Stimulated activated CD8-positive, alpha-beta memory T cell treated with anti-CD3 and anti-CD28 coated beads, Interleukin-4, amount 100 ng/mL, for 24 hours (primary cell): ENCODE results near the gene PSAP.

Experiments used
- DNase-seq: peaks from one replicate; pipeline ENCODE4 v3.0.0-alpha.2; 2020; ENCODE audit warnings: low read depth

PSAP gene

DNA sequence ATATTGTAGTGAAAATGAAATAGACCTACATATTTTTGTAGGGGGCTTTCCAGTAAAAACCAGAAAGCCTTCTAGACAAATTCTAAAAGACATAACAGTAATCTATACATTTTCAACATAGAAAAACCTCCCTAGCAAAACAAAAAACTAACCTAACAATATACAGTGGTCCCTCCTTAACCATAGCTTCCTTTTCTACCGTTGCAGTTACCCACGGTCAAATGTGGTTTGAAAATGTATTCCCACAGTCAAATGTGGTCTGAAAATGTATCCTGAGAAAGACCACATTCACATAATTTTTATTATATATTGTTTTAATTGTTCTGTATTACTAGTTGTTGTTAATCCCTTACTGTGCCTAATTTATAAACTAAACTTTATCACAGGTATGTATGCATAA is 6.4 kb downstream of the PSAP start:
- no peak for DNase-seq

DNA sequence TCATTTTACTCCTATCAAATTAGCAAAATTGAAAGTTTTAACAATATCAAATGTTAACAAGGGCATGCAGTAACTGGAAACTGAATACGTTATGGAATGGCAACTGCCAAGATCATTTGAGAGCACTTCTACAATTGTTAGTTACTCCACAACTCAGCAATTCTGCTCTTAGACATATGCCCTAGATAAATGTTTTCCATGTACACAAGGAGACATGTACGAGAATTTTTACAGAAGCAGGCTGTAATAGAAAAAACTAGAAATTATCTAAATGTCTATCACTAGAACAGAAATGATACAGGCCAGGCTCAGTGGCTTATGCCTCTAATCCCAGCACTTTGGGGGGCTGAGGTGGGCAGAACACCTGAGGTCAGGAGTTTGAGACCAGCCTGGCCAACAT is 7.0 kb downstream of the PSAP start:
- no peak for DNase-seq

DNA sequence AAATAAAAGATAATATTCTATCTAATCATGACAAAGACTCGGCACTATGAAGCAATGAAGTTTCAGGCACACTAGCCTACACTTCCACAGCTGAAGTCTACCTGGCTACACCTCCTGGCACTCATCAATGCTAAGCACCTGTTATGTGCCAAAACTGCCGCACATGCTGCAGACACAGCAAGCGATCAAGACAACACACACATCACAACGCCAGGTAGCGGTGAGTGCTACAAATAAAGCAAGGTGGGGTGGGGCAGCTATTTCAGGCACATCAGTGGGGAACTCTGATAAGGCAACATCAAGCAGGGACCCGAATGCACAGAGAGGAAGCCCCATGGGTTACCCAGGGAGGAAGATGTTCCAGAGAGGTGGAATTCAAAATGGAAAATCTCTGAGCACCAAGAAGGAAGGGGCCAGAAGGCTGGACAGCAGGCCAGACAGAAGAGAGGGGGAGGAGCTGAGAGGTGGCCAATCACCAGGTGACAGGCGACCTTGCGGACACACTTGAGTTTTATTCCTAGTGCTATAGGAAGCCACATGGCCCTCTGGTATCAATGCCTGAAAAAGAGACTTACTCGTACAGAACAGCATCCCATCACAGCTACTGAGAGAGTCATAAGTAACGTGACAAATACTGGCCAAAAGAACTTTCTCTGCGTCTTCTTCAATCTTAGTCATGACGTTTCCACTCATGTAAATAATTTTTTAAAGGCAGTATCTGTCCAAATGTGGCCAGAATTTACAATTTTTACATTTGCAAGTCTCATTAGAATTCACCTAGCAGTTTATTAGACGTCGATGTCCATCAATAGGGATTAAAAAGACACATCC is 8.0 kb downstream of the PSAP start:
- no peak for DNase-seq

DNA sequence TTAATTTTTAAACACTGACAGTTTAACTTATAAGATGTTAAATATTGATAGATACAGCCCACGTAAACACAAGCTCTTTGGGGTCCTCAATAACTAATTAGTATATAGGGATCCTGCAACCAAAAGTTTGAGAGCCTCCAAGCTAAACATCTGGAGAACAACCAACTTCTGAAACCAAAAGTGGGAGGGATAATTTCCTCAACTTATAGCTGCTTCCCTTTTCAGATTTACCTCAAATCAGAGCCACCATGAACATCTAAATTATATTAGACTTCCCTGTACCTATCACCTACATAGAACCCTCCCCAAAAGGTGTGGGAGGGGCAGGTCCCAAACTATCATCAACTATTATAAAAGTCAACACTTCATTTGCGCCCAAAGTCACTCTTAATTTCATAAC is 8.6 kb downstream of the PSAP start:
- DNase-seq = no peak

DNA sequence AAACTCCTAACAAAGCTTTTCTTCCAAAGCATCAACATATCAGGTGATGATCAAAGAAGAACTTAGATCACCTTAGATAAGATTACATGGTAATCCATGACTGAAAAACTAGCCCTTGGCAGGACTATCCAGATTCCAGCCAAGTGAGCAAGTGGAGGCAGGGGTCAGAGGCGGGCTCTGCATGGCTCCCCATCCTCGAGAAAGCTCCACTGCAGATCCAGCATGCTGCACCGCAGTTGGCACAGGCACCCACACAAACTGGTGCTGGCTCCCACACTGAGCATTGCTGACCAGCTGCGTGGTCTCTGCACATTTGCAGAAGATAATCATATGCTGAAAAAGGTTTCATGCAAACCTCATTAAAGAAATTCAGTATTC is 10.1 kb downstream of the PSAP start:
- DNase-seq = no peak

DNA sequence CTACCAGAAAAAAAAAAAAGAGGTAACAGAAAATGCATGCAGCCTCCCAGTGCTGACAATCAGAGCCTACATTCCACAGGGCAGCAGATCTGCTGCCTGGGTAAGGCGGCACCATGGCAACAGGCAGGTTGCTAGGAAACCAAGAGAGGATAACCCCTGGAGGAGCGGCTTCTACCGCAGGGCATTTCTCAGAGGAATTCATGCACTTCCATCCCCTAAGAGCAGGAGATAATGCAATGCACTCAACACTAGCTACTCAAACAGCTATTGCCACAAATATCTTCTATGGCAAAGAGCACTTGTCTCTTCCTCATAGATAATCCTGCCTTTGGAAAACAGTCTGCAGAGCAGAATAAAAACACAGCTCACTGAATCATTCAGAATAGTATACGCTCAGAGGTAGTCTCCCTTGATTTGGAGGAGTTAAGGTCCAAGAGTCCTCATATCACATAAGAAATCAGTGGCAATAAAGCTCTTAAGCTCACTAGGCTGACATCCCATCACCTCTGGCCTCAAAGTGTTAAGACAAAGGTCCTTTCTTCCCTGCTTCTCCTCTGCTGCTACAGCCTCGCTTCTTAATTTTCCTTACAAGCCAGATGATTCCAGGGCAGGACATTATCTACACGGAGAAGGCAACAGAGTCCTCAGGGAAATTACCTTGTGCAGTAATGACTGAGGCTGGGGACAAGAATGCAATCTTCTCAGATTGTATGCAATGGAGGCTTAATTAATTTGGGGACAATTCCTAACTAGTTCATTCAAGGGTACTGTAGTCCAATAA is 10.7 kb downstream of the PSAP start:
- no peak for DNase-seq

DNA sequence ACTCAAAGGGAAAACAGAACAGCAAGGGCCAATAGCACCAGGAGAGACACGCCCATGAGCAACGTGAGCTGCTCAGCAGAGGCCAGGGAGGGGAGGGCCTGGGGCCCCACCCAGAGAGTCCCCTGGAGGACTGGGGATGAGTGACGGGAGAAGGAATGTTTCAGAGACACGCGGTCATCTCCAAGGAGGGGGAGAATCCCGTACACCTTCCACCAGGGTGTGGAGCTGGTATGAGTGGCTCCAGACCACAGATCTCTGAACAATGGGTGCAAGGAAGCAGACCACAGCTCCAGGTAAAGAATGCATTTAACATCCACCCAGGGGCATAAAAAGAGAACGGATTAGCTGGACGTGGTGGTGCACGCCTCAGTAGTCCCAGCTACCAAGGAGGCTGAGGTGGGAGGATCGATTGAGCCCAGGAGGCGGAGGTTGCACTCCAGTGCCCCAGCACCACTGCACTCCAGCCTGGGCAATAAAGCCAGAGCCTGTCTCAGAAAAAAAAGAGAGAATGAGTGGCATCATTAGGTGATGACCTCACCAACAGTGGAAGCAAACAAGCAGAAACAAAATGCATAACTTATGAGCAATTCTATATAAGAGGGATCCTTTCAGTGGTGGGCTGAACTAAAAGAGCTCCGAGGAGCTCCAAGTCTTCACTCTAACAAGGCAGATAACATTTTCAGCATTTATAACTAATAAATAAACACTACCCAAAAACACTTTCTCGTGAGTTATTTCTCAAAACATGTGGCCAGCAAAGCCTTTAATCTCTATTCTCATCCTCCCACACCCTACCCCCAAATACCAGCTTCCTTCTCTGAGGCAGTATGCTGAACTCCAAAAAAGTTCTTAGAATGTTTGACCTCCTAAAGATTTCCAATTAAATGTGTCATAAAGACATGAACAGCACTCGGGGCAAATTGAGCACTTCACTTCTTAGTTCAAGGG is 12.5 kb downstream of the PSAP start:
- DNase-seq = no peak

DNA sequence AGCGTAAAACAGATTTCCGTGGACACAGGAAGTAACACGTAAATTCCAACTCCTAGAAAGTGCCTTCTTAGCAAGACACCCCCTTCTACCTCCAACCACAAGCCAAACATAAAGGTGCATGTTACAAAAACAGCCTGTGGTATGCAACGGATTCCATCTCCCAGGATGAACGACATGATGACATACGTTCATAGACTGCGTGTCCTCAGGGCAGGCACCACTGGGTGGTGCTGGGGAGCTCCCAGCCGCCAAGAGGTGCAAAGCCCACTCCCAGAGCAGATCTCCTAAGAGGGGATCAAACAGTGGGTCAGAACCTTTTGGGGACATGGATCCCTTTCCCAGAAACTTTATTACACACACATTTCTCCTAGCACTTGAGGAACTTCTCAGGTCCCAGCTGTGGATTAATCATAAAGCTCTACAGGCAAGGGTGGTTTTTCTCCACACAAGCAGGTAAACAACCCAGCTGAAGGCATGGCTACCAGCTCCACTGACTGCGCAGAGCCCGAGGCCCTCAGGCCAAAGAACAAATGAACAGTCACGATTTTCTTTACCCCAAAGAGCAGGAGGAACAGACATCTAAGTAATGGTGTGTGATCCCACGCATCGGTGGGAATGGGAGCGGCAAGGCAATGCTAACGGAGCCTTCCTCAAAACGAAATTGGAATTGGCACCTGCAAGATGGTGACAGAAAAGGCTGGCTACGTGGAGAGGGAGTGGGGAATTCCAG is 13.8 kb downstream of the PSAP start:
- no peak for DNase-seq

DNA sequence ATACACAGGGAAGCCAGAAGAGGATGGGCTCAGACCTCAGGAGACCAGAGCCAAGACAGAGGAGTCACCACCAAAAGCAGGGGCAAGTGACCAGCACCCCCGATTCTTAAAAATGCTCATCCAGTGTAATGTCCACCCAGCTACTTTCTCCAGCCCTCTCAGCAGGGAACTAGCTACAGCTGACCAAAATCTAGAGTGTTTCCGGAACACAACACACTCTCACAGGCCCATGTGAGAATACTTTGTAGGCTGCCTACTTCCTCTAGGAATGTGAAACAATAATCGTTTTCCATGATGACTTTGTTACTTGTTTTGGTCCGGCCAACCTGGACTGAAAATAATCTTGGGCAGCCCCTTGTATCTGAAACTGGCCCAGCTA is 14.5 kb downstream of the PSAP start:
- no peak for DNase-seq

DNA sequence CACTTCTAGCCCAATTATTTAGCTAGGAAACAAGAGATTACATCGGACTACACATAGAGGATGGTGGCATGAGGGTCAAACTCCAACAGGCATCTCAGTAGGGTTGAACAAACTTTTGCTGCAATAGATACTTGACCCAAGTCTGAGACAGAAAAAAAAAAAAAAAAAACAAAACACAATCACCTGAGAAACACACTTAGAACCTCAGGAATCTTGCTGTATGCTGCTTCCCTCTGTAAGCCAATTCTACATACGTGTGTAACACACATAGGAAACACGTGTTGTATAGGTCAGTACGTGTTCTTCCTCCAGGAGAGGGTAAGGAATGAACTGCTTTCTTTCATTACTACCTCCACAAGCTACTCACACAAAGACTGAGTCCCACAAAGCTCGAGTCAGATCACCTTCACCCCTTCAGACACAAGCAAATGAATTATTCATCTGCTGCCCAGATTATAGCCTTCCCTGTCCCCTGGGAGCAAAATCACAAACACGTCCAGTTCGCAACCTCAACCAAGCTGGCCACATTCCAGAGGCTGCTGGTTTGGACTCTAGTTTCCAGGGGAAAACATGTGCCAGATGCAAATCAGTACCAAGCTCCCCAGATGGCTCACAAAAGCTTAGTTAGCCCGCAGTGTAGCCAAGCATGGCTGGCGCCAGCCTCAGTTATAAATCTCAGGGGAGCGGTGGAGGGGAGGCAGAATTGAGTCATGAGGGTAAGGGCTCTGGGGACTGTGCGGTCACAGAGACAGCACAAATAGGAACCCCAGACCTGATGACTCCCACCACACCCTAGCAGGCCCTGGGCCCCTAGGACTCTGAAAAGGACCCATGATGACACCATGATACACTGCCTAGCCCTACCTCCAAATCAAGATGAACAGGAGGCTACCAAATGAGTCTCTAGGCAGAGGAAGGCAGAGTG is 15.1 kb downstream of the PSAP start:
- DNase-seq = no peak

DNA sequence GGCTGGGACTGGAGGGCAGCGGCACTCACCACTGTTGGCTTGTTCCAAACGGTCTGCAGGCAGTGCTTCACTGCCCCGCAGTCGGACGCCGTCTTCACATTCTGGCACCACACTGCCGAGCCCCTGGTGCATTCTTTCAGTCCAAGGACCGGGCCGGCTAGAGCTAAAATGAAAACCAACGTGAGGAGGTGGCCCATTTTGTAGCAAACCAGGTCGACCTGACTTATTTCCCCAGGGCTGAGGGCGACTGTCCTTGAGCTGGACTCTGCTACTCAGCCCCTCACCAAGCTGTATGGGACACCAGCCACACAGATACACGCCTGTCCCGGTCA is 16.7 kb downstream of the PSAP start:
- DNase-seq = no peak

DNA sequence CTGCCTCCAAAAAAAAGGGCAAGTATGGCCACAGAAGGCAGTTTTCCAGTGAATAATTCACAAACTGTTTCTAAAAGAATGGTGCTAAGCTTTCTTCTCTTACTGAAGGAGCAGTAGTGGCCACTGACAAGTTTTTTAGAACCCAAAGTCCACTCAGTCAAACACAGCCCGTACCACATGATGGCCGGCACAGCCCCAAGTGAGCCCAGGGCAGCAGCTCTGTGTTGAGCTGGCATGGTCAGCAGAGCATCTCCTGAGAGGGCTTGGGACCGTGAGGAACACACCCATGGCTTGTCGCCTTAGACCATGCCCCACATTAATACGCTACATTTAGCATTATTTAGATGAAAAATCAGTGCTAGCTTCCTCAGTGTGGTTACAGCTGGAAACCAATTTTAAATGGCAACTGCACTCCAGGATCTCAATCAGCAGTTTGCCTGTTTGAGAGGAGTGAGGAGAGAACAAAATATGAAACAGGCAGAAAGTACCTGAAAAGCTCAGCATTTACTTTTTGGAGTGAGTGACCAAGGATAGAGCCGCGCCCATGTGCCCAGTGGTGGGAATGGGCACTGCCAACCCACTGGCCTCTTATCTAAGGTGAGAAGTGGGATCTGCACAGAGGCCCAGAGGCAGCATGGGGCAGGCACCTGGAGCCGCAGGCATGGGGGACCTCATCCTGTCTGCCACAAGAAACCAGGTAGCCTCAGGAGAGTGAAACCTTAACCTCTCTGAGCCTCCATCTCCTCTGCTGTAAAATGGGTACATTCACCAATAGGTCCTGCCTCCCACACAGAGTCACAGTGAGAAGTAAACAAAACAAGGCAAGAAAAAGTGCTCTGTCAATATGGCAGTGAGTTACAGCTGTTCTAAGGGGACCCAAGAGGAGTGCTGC is 17.4 kb downstream of the PSAP start:
- no peak for DNase-seq

DNA sequence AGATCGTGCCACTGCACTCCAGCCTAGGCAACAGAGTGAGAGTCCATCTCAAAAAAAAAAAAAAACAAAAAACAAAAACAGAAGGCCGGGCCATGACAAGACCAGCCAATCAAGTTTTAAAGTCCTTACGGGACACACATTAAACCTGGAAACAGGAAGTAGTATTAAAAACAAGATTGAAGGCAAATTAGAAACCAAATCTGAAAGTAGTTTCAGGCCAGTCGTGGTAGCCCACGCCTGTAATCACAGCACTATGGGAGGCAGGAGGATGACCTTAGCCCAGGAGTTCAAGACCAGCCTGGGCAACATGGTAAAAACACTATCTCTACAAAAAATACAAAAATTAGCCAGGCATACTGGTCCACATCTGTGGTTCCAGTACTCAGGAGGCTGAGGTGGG is 18.1 kb downstream of the PSAP start:
- no peak for DNase-seq

DNA sequence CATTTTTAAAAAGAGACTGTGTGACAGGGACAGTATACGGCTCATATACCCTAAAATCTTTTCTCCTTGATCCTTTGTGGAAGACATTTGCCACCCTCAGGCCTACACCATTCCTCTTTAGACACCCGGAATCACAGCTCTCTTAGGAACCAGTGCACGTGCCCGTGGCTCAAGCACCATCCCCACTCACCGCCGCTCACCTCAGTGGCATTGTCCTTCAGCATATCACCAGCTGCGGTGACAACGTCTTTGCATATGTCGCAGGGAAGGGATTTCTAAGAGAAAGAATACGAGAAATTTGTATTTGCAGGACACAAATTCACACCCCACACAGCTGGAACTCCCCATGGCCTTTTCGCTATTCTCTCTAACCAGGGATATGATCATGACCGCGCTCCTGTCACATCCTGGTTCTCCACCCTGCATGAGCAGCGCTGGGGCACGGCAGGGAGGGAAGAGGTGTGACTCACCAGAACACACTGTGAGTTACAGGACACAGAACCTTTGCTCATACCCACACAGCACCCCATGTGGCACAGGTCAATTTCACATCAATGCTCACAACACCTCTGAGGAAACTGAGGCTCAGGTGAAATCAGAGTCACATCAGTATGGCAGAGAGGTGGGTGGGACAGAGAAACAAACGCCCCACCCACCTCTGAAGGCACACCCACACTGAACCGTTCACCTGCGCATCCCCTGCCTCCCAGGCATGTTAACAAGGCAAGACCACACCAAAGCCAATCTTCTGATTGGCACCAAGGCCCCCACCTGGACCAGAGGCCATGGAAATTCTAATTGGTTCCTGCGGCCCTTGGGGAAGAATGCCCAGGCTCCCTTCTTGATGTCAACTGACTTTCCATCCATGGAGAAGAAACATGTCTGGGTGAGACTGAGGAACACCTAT is 19.2 kb downstream of the PSAP start:
- DNase-seq = no peak

DNA sequence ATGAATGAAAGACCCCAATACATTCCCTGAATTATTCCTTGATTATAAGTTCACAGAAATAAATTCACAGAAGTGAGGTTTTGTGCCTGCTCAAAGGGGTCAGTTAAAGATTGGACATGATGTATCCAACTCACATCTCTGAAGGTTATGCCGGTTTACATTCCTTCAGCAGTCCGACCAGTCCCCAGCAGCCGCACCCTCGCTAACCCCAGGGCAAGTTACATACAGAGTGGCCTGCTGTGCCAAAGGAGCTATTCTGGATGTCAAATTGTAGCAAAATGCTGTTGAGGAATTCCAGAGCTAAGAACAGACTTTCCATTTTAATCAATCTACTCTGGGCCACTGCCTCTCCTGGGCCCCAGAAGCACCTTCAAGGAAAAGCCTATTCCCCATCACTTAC is 20.3 kb downstream of the PSAP start:
- DNase-seq = no peak

DNA sequence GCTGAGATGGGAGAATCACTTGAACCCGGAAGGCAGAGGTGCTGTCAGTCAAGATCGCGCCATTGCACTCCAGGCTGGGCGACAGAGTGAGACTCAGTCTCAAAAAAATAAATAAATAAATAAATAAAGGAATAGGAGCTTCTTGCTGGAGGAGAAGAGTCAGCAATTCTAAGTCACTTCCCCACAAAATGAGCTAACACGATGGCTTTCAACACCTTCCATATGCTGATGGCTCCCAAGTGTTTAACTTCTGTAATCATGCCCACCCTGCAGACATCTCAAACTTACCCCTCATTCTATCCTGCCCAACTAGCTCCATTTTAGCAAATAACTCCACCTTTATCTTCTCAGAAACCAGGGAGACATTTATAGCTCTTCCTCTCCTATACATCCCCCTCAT is 21.2 kb downstream of the PSAP start:
- DNase-seq = no peak

DNA sequence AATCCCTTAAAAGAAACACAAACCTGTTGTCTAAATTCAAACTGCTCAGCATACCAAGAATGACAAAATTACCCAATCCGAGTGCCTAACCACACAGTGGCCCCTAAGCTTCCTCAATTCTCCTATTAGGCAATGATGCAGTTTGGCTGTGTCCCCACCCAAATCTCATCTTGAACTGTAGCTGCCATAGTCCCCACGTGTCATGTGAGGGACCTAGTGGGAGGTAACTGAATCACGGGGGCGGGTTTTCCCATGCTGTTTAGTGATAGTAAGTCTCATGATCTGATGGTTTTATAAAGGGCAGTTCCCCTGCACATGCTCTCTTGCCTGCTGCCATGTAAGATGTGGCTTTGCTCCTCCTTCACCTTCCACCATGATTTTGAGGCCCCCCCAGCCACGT is 21.9 kb downstream of the PSAP start:
- DNase-seq = no peak

DNA sequence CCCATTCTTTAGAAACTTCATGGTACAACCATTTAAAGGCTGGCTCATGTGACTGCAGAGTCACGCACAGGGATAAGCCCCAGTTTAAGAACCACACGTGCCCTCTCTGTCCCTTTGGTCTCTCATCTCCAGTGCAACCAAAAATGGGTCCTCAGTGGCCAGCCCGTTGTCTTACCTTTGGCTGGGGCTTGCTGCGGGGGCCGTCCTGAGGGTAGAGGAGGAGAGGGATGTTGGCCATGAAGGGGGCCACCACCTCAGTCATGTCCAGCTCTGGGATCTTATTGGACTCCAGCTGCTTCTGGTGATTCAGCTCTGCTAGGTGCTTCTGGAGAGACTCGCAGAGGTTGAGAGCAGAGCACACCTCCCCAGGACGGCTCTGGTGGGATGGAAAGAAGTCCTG is 22.3 kb downstream of the PSAP start:
- no peak for DNase-seq

DNA sequence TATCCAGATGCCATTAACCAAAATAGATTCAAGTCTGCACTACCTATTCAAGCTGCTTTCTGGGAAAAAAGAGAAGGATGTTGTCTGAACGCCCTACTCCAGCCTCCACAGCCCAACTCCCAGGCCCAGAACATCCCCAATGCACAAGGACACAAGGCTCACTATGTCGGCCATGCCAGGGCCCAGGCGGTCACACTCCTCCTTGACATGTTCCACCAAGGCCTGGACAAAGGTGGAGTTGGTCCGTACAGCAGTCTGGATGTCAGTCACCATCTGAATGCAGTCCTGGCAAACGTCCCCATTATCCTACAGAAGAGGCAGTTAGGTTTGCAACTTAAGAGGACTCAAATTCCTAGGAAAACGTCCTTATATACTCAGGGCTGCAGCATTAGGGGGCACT is 23.2 kb downstream of the PSAP start:
- DNase-seq = no peak
